GM18909 (cell line): Measurements from ENCODE around the gene ATP6V1D.
"Not testable (repeated sequence)": the region's sequence is repeated elsewhere in the genome, so short reads cannot be mapped to it uniquely, and the experiment has no call there.

ENCODE experiments used
- ATAC-seq: cut with Tn5 transposase; IDR thresholded peaks from one replicate; pipeline ENCODE4 v1.9.1; 2021; ENCODE audit warnings: mild to moderate bottlenecking; ENCODE audit not compliant: unreplicated experiment, poor library complexity

ATP6V1D gene

DNA sequence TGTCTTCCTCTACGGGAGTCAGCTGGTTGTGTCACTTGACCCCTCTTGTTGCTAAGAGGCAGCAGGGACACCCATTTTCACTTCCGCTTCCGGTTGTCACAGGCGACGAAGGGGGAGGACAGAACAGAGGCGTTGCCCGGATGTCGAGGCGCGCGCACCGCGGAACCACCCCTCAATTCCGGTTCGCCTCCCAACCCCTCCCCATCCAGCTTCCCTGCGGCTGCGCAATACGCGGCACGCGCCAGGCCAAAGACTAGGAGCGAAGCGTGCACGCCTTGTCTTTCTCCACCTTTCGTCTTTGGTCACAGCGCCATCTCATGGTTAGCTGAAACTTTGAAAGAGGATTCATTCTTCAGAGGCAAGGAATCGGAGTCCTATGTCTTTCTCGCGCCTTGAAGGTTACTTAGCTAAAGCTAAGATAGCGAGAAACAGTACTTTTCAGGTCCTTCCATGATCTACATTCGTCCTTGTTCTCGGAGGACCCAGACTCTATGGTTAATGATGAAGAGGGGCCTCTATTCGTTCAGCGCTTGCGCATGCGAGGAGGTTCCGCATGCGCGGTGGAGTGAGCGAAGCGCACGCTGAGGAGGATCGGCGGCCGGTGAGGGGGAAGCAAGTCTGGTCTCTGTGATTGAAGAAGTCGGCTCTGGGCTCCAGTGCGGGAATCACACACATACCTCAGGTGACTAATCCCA lies at the start of gene ATP6V1D, which contains the start of gene EIF2S1:
TSS of gene ATP6V1D (minus strand) at position 30 of the 695 bp plus-strand sequence. CDS start 106 bp downstream, outside the sequence.
TSS of gene EIF2S1 (plus strand) at position 554 of the 695 bp plus-strand sequence. CDS start 4,440 bp downstream, outside the sequence.
- ATAC-seq: peak; percentile 93

GRCh38 chr14:67408122-67408801 lies 48.7 kb upstream of the ATP6V1D start:
- not testable (repeated sequence) for ATAC-seq

DNA sequence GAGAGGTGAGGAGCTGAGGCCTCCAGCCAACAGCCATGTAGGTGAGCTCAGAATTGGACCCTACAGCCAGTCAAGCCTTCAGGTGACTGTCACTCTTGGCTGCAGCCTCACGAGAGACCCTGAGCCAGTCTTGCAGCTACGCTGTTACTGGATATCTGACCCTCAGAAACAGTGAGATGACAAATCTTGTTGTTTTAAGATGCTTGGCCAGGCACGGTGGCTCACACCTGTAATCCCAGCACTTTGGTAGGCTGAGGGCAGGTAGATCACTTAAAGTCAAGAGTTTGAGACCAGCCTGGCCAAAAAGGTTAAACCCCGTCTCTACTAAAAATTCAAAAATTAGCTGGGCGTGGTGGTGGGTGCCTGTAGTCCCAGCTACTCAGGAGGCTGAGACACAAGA lies 46.2 kb upstream of the ATP6V1D start:
- no peak for ATAC-seq

- ATAC-seq: no peak
Observed at GRCh38 chr14:67400434-67400833, 40.8 kb upstream of the ATP6V1D start.

GRCh38 chr14:67397536-67397935 lies 37.9 kb upstream of the ATP6V1D start:
- ATAC-seq: no peak

- no peak for ATAC-seq
Observed at GRCh38 chr14:67396381-67396970, 36.9 kb upstream of the ATP6V1D start.

DNA sequence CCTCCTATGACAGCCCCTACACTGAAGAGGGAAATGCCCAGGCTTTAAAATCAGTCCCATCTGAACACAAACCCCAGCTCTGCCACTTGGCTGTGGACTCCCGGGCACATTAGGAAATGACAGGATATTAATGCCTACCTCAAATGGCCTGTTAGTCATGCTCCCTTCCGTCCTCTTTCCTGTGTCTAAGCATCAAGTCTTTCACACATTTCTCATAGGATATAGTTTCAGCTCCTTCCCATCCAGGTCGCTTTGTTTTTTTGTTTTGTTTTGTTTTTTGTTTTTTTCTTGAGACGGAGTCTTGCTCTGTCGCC lies 36.2 kb upstream of the ATP6V1D start:
- no peak for ATAC-seq

GRCh38 chr14:67395086-67395875 lies 35.7 kb upstream of the ATP6V1D start:
- no peak for ATAC-seq

DNA sequence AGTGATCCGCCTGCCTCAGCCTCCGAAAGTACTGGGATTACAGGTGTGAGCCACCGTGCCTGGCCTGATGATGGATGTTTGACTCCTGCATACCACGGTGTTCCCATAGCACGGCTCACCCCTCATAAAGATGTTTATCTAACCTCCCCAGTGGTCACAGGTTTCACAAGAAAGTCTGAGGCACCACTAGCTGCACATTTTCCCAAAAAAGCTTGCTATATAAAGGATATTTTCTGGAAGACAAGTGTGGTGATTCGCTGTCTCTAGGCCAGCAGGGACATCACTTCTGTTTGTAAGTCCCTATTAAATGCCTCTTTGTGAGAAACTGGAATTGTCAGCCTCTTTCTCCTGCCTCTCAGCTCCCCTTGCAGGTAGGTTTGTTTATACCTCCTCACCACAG lies 34.1 kb upstream of the ATP6V1D start:
- no peak for ATAC-seq

- ATAC-seq: no peak
Observed at GRCh38 chr14:67392800-67393199, 33.2 kb upstream of the ATP6V1D start.

DNA sequence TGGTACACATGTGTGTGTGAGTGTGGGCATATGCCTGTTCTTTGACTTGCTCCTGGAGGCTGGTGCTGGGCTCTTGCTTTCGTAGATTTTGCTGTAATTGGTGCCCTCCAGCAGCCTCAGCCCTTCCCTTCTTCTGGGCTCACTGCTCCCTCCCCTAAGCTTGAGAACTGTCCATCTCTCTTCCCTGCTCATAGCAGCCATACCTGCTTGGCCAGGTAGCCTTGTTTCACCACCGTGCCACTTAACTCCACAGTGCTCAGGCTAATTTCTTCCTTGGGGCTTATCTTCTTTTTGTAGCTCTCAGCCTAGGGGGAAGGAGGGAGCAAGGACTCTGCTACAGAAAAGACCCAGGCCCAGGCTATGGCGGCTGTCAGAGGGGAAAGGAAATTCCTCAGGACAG lies 32.5 kb upstream of the ATP6V1D start:
- ATAC-seq: no peak

DNA sequence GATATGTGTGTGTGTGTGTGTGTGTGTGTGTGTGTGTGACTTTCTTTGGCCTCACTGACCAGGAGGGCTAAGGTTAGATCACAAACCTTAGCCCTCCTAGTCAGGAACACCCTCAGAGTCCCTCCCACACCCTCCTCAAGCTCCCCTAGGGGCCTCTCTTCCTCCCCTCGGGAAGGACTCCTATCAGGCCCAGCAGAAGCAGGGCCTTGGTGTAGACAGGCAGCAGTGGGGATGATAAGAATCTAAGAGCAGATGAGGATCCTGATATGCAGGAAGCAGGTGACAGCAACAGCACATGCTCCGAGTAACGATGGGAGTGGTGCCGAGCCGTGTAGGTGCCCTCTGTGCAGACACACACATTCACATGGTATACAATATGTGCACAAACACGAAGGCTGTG lies 31.7 kb upstream of the ATP6V1D start:
- no peak for ATAC-seq

- no peak for ATAC-seq
Observed at GRCh38 chr14:67389811-67390534, 30.4 kb upstream of the ATP6V1D start.

GRCh38 chr14:67389275-67389674 lies 29.7 kb upstream of the ATP6V1D start:
- no peak for ATAC-seq

DNA sequence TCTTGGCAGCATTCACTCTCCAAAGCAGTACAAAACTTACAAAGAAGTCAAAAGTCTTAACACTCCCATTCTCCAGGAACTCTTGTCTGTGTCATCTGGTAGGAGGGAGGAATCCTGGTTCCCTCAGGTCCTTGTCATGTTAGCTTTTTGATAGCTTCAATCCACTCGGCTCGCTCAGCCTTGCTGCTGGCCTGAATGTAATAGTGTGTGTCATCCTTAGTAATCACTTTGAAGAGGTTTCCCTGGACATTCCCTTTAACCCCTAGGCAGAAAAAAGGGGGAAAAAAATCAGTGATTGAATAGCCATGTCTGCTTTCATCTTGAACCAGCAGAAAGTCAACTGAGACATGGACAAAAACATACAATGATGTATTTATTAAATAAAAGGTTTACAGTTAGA lies 27.6 kb upstream of the ATP6V1D start:
- ATAC-seq: no peak

DNA sequence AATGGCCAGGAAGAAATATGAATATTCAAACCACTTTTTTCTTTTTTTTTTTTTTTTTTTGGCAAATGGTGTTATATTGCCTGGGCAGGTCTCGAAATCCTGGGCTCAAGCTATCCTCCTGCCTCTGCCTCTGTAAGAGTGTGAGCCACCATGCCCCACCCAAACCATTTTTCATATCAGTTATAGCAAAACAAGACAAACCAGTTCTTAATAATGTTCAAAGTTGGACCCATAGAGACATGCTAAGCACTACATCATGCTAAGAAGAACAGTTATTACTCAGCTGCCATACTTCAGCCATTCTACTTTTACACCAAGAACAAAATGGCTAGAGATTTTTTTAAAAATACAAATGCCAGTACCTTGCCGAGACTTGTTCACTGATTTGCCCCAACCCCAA lies 26.0 kb upstream of the ATP6V1D start:
- no peak for ATAC-seq

- no peak for ATAC-seq
Observed at GRCh38 chr14:67385120-67385519, 25.5 kb upstream of the ATP6V1D start.

- ATAC-seq: no peak
Observed at GRCh38 chr14:67377916-67378315, 18.3 kb upstream of the ATP6V1D start.

DNA sequence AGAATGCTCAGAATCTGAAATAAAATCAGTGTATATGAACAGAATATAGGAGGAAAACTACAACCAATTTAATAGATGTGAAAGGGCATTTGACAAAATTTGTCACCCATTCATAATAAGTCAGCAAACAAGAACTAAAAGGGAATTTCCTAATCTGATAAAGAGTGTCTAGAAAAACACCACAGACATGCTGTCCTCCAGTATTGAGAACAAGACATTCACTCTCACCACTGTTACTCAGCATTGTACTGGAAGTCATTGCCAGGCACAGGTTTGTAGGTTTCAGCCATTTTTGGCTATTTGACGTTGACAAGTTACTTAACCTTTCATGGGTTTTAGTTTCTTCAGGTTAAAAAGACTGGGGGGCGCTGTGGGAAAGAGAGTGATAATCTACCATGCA lies 13.7 kb upstream of the ATP6V1D start:
- no peak for ATAC-seq

DNA sequence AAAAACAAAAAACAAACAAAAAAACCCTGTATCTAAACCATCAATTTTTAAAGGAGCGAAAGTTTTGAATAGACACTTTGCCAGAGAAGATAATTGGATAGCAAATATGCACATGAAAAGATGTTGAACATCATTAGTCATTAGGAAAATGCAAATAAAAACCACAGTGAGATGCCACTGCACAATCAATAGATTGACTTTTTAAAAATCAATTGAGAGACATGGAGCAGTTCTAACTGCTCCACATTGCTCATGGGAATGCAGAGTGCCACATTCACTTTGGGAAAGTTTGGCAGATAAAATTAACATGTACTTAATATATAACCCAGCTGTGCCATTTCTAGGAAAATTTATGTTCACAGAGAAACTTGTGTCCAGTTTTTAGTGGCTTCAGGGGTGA lies 13.2 kb upstream of the ATP6V1D start:
- ATAC-seq: no peak
